ENCODE results near the gene LRRC8D.

- TF ChIP-seq POLR2AphosphoS5 (IDR thresholded peaks at IDR 0.05; ENCODE audit: low read depth, low read length), result no peak
- TF ChIP-seq TAF1 (IDR thresholded peaks at IDR 0.05; ENCODE audit: borderline replicate concordance, low read depth, low read length), result no peak
Observed at GRCh38 chr1:89883030-89883379, 62.2 kb downstream of the LRRC8D start.

Data from GM12892 (cell line).